NCI-H2196 (cell line): ENCODE data around the gene GABBR2.
"Not testable (repeated sequence)": the region's sequence is repeated elsewhere in the genome, so short reads cannot be mapped to it uniquely, and the experiment has no call there.

Source experiments
- DNase-seq: peaks from one replicate; lab custom pipeline; 2025; ENCODE audit not compliant: unreplicated experiment; lab: John Stamatoyannopoulos, UW

The GABBR2 gene

GRCh38 chr9:98311541-98311940 is 397.2 kb downstream of the GABBR2 start:
- DNase-seq = no peak

GRCh38 chr9:98310752-98311392 is 397.9 kb downstream of the GABBR2 start:
- DNase-seq = no peak

- no peak for DNase-seq
Observed at GRCh38 chr9:98306384-98307145, 402.2 kb downstream of the GABBR2 start.

- no peak for DNase-seq
Observed at GRCh38 chr9:98304381-98304780, 404.4 kb downstream of the GABBR2 start.

- no peak for DNase-seq
Observed at GRCh38 chr9:98303633-98304125, 405.1 kb downstream of the GABBR2 start.

- DNase-seq = no peak
Observed at GRCh38 chr9:98302938-98303632, 405.6 kb downstream of the GABBR2 start.

- no peak for DNase-seq
Observed at GRCh38 chr9:98302150-98302549, 406.6 kb downstream of the GABBR2 start.

- DNase-seq = no peak
Observed at GRCh38 chr9:98300611-98301010, 408.1 kb downstream of the GABBR2 start.

- DNase-seq = no peak
Observed at GRCh38 chr9:98298476-98298875, 410.3 kb downstream of the GABBR2 start.

GRCh38 chr9:98295824-98296223 is 412.9 kb downstream of the GABBR2 start:
- DNase-seq = no peak

- DNase-seq = no peak
Observed at GRCh38 chr9:98291820-98292219, 416.9 kb downstream of the GABBR2 start.

- no peak for DNase-seq
Observed at GRCh38 chr9:98290411-98290810, 418.3 kb downstream of the GABBR2 start.

- no peak for DNase-seq
Observed at GRCh38 chr9:98289614-98290201, 419.0 kb downstream of the GABBR2 start.

GRCh38 chr9:98288881-98289280 is 419.9 kb downstream of the GABBR2 start:
- no peak for DNase-seq

- no peak for DNase-seq
Observed at GRCh38 chr9:98287384-98287783, 421.4 kb downstream of the GABBR2 start.

- no peak for DNase-seq
Observed at GRCh38 chr9:98285446-98285845, 423.3 kb downstream of the GABBR2 start.

- DNase-seq = no peak
Observed at GRCh38 chr9:98284754-98285153, 424.0 kb downstream of the GABBR2 start.

GRCh38 chr9:98283143-98283542 is 425.6 kb downstream of the GABBR2 start:
- DNase-seq = not testable (repeated sequence)

GRCh38 chr9:98281281-98281680 is 427.5 kb downstream of the GABBR2 start:
- no peak for DNase-seq

GRCh38 chr9:98280574-98280973 is 428.2 kb downstream of the GABBR2 start:
- no peak for DNase-seq

- no peak for DNase-seq
Observed at GRCh38 chr9:98280162-98280561, 428.6 kb downstream of the GABBR2 start.
